Keratinocyte (primary cell): ENCODE results near the gene PAH.

Experiments used
- EZH2 ChIP-seq: IDR thresholded peaks from one replicate; pipeline ENCODE4 v1.6.1; 2012; ENCODE audit warnings: inconsistent platforms, mild to moderate bottlenecking, low read length, moderate library complexity
- TF ChIP-seq, protein P1 (sequence below), 3 experiments: IDR thresholded peaks in 1 of 3; conservative IDR thresholded peaks in 1 of 3; optimal IDR thresholded peaks in 1 of 3; 2 replicates in 2 of 3; 3 replicates in 1 of 3; pipeline versions ENCODE3 to v1.5.1; 2011; ENCODE audit warnings: low read length in 3 of 3, mild to moderate bottlenecking in 3 of 3, moderate library complexity in 2 of 3, control low read depth in 1 of 3, inconsistent platforms in 1 of 3; ENCODE audit not compliant: insufficient read depth in 2 of 3; ENCODE audit errors: extremely low read depth in 1 of 3

DNA sequence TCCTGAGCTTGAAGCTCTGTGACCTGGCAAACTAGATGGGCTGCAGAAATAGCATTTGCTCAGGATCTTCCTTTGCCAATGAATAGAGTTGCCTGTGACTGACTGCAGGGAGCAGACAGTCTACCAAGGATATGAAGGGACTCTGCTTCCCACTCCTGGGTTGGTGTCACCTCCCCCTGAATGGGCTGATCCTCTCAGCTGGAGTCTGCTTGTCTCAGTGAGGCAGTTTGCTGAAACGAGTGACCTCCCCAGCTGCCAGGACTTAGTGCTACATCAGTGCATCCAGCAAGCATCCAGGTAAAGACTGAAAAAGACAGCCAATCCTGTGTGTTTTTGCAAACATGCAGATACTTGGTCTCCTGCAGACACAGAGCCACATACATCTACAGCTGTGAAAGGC is 28.5 kb downstream of the PAH start:
- TF ChIP-seq, protein P1, sequence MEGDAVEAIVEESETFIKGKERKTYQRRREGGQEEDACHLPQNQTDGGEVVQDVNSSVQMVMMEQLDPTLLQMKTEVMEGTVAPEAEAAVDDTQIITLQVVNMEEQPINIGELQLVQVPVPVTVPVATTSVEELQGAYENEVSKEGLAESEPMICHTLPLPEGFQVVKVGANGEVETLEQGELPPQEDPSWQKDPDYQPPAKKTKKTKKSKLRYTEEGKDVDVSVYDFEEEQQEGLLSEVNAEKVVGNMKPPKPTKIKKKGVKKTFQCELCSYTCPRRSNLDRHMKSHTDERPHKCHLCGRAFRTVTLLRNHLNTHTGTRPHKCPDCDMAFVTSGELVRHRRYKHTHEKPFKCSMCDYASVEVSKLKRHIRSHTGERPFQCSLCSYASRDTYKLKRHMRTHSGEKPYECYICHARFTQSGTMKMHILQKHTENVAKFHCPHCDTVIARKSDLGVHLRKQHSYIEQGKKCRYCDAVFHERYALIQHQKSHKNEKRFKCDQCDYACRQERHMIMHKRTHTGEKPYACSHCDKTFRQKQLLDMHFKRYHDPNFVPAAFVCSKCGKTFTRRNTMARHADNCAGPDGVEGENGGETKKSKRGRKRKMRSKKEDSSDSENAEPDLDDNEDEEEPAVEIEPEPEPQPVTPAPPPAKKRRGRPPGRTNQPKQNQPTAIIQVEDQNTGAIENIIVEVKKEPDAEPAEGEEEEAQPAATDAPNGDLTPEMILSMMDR (optimal IDR thresholded peaks at IDR 0.05 in 1 of 3, IDR thresholded peaks at IDR 0.05 in 1 of 3, conservative IDR thresholded peaks at IDR 0.05 in 1 of 3; ENCODE audit: extremely low read depth in 1 of 3, insufficient read depth in 2 of 3, low read length in 3 of 3): no peak
- TF ChIP-seq EZH2: no peak
